Measurements from ENCODE around the gene PPP1R12C.

Gene PPP1R12C

GRCh38 chr19:55083004-55083850 is 34.2 kb downstream of the PPP1R12C start:
- Histone ChIP-seq H3K4me3 (ENCODE audit: low read length) (no peak overlapping the region), H3K4me1 (ENCODE audit: insufficient read depth, low read length) (peaks cover 7% of the 10 kb centered on the region; the same call in 1 of the 2 replicates), H3K9me3 (ENCODE audit: insufficient read depth, low read depth, low read length) (no peaks in the 10 kb centered on the region), H3K27me3 (ENCODE audit: insufficient read depth, low read length) (peaks cover 75% of the 10 kb centered on the region), H3K9ac (ENCODE audit: low read depth, low read length) (no peak overlapping the region), H3K36me3 (ENCODE audit: insufficient read depth, low read depth, low read length) (no peaks in the 10 kb centered on the region), H3K27ac (ENCODE audit: low read length) (no peak overlapping the region)

GRCh38 chr19:55082020-55082851 is 35.2 kb downstream of the PPP1R12C start:
- Histone ChIP-seq H3K9ac (ENCODE audit: low read depth, low read length) (peak overlapping the region; percentile 32; the same call in 1 of the 2 replicates), H3K27me3 (ENCODE audit: insufficient read depth, low read length) (peaks cover 70% of the 10 kb centered on the region), H3K36me3 (ENCODE audit: insufficient read depth, low read depth, low read length) (no peaks in the 10 kb centered on the region), H3K4me1 (ENCODE audit: insufficient read depth, low read length) (no peaks in the 10 kb centered on the region; the same call in 1 of the 2 replicates), H3K27ac (ENCODE audit: low read length) (no peak overlapping the region), H3K4me3 (ENCODE audit: low read length) (peak overlapping the region; percentile 67; the same call in 1 of the 2 replicates), H3K9me3 (ENCODE audit: insufficient read depth, low read depth, low read length) (no peaks in the 10 kb centered on the region)

DNA sequence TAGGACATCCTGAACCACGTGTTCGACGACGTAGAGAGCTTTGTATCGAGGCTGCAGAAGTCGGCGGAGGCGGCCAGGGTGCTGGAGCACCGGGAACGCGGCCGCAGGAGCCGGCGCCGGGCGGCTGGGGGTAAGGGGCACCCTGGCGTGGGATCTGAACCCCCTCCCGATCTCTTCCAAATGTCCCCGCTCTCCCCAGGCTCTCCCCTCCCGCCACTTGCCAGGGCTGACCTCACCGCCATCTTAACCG is 35.7 kb downstream of the PPP1R12C start:
- H3K4me1 ChIP-seq (ENCODE audit: insufficient read depth, low read length): peaks cover 2% of the 10 kb centered on the region; the same call in 1 of the 2 replicates
- H3K36me3 ChIP-seq (ENCODE audit: insufficient read depth, low read depth, low read length): no peaks in the 10 kb centered on the region
- peak overlapping the region; percentile 32; the same call in 1 of the 2 replicates for H3K9ac ChIP-seq (ENCODE audit: low read depth, low read length)
- no peak overlapping the region for H3K27ac ChIP-seq (ENCODE audit: low read length)
- H3K4me3 ChIP-seq (ENCODE audit: low read length): peak overlapping the region; percentile 67; the same call in 1 of the 2 replicates
- H3K27me3 ChIP-seq (ENCODE audit: insufficient read depth, low read length): peaks cover 76% of the 10 kb centered on the region
- H3K9me3 ChIP-seq (ENCODE audit: insufficient read depth, low read depth, low read length): no peaks in the 10 kb centered on the region

DNA sequence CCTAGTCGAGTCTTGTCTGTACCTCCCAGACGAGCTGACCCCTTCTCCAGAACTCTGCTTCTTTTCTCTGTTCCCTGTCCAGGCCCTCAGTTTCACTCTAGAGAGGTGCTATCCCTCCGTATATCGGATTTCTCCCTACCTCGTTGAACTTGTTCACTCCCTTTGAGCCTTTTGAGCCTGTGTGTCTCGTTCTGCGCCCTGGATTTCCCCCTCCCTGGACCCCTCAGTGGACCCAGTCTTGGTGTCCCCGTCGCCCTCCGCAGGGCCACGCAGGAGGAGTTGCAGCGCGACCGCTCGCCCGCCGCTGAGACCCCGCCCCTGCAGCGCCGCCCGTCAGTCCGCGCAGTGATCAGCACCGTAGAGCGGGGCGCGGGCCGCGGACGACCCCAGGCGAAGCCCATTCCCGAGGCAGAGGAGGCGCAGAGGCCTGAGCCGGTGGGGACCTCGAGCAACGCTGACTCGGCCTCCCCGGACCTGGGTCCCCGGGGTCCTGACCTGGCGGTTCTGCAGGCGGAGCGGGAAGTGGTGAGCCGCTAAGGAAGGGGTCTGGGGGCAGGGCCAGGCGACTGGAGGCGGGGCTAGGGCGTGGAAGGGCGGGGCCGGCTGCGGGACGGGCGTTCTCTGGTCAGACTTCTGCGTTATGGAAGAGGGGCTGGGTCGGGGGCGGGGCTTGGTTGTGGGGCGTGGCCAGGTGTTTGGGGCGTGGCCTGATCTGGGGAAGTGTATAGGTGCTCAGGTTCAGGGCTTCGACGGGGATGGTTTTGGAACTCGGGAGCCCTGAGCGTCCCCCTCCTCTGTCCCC is 36.3 kb downstream of the PPP1R12C start:
- H3K4me1 ChIP-seq (ENCODE audit: insufficient read depth, low read length): peaks cover 6% of the 10 kb centered on the region; the same call in 1 of the 2 replicates
- no peak overlapping the region for H3K27ac ChIP-seq (ENCODE audit: low read length)
- H3K36me3 ChIP-seq (ENCODE audit: insufficient read depth, low read depth, low read length): no peaks in the 10 kb centered on the region
- H3K9ac ChIP-seq (ENCODE audit: low read depth, low read length): peak overlapping the region; percentile 43; the same call in 1 of the 2 replicates
- peaks cover 77% of the 10 kb centered on the region for H3K27me3 ChIP-seq (ENCODE audit: insufficient read depth, low read length)
- H3K9me3 ChIP-seq (ENCODE audit: insufficient read depth, low read depth, low read length): no peaks in the 10 kb centered on the region
- H3K4me3 ChIP-seq (ENCODE audit: low read length): peak overlapping the region; percentile 67

DNA sequence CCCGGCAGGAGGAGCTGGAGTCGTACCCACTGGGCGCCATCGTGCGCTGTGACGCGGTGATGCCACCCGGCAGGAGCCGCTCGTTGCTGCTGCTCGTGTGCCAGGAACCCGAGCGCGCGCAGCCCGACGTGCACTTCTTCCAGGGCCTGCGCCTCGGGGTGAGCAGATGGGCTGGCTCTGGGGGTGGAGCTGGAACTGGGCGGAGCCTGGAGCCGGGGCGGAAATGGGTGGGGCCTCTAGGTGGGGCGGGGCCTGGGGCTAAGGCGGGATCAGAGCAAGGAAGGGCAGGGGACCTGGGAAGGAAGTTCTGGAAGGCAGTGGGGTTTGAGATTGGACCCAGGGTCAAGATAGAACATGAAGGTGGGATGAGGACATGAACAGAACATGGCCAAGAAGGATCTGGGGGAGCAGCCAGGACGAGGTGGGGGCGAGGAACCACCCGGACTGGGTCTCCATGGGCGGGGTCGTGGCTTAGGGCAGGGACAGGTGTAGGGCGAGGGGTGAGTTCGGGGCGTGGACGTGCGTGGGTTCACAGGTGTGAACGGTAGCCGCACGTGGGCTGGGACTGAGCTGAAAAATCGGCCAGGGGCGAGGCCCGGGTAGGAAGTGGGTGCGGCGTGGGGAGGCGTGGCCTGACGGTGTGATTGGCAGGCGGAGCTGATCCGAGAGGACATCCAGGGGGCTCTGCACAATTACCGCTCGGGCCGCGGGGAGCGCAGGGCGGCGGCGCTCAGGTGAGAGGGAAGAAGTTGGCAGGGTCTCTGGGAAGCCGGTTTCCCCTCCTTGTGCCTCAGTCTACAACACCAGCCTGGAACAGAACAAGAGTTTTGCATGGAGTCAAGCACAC is 37.1 kb downstream of the PPP1R12C start:
- Histone ChIP-seq H3K9me3 (ENCODE audit: insufficient read depth, low read depth, low read length) (no peaks in the 10 kb centered on the region), H3K36me3 (ENCODE audit: insufficient read depth, low read depth, low read length) (no peaks in the 10 kb centered on the region), H3K4me3 (ENCODE audit: low read length) (peak overlapping the region; percentile 67), H3K27me3 (ENCODE audit: insufficient read depth, low read length) (peaks cover 71% of the 10 kb centered on the region), H3K4me1 (ENCODE audit: insufficient read depth, low read length) (peaks cover 8% of the 10 kb centered on the region; the same call in 1 of the 2 replicates), H3K27ac (ENCODE audit: low read length) (no peak overlapping the region), H3K9ac (ENCODE audit: low read depth, low read length) (peak overlapping the region; percentile 43; the same call in 1 of the 2 replicates)

DNA sequence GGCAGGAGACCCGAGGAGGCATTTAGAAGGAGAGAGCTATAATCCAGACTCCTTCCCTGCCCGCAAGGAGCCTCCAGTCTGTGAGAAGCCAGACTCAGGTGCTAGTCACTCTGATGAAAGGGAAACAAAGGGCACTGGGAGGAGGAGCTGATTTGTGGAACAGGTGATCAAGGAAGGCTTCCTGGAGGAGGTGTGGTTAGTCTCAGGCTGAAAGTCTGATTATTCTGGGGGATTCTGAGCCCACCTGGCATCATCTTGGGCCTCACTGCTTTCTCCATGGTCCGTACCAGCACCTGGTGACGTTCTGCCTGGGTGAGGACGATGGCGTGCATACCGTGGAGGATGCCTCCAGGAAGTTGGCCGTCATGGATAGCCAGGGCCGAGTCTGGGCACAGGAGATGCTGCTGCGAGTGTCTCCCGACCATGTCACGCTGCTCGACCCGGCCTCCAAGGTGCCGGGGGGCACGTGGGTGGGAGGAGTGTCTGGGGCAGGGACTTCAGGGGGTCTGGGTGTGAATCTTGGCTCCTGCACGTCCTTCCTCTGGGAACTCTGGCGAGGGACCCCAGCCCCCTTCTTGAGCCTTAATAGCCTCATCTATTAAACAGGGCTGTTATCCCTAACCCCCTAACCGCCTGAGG is 37.9 kb downstream of the PPP1R12C start:
- Histone ChIP-seq H3K27me3 (ENCODE audit: insufficient read depth, low read length) (peaks cover 68% of the 10 kb centered on the region), H3K9me3 (ENCODE audit: insufficient read depth, low read depth, low read length) (no peaks in the 10 kb centered on the region), H3K9ac (ENCODE audit: low read depth, low read length) (no peak overlapping the region), H3K4me1 (ENCODE audit: insufficient read depth, low read length) (peaks cover 9% of the 10 kb centered on the region; the same call in 1 of the 2 replicates), H3K36me3 (ENCODE audit: insufficient read depth, low read depth, low read length) (no peaks in the 10 kb centered on the region), H3K27ac (ENCODE audit: low read length) (no peak overlapping the region), H3K4me3 (ENCODE audit: low read length) (peak overlapping the region; percentile 67; the same call in 1 of the 2 replicates)

DNA sequence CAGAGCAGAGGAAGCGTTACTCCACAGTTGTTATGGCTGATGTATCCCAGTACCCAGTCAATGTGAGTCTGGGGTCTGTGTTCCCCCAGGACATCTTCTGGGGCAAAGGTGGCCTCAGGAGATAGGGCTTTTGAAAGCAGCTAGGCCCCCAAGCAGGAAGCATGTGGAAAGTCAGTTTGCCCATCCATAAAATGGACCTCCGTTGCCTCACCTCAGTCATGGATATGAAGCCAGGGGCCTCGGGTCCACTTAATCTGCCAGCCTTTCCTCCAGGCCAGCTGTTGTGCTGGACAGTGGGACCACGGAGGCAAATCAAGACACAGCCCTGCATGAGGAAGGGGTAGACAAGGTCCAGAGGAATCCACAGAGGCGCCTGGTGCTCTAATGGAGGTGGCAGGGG is 38.4 kb downstream of the PPP1R12C start:
- Histone ChIP-seq H3K9me3 (ENCODE audit: insufficient read depth, low read depth, low read length) (no peaks in the 10 kb centered on the region), H3K27me3 (ENCODE audit: insufficient read depth, low read length) (peaks cover 66% of the 10 kb centered on the region), H3K36me3 (ENCODE audit: insufficient read depth, low read depth, low read length) (no peaks in the 10 kb centered on the region), H3K4me1 (ENCODE audit: insufficient read depth, low read length) (peaks cover 9% of the 10 kb centered on the region; the same call in 1 of the 2 replicates), H3K9ac (ENCODE audit: low read depth, low read length) (no peak overlapping the region), H3K4me3 (ENCODE audit: low read length) (no peak overlapping the region), H3K27ac (ENCODE audit: low read length) (no peak overlapping the region)

DNA sequence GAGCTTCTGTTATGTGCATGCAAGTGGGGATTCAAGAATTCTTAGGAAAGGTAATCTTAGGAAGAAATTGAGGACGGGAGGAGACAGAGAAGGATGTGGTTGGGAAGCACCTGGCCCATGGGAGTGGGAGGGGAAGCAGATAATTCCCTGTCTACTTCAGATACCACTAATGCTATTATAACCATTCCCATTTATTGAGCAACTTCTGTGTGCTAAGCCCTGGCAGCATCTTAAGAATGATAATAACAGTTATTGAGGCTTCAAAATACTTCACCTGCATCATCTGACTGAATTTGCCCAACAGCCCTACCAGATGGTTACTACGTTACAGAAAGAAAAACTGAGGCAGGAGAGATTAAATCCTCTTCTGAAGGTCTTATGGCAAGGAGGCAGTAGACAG is 40.3 kb downstream of the PPP1R12C start:
- Histone ChIP-seq H3K4me3 (ENCODE audit: low read length) (no peak overlapping the region), H3K27me3 (ENCODE audit: insufficient read depth, low read length) (peaks cover 69% of the 10 kb centered on the region), H3K9ac (ENCODE audit: low read depth, low read length) (no peak overlapping the region), H3K9me3 (ENCODE audit: insufficient read depth, low read depth, low read length) (no peaks in the 10 kb centered on the region), H3K27ac (ENCODE audit: low read length) (no peak overlapping the region), H3K36me3 (ENCODE audit: insufficient read depth, low read depth, low read length) (no peaks in the 10 kb centered on the region), H3K4me1 (ENCODE audit: insufficient read depth, low read length) (peaks cover 9% of the 10 kb centered on the region; the same call in 1 of the 2 replicates)

DNA sequence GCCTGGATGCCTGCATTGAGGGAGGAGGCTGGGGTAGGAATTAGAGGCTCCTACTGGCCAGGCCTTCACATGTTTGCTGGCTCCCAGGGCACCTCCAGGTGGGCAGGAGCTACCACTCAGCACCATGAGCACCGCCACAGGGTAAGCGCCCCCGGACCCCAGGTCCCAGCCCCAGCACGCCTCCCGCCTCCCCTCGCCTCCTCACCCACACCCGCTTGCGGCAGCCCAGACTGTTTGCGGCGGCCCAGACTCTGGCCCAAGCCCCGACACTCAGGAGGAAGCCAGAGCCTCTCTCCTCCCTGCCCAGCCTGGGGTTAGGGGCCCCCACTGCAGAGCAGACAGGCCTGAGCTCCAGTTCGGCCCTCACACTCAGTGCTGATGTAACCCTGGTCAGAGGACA is 41.1 kb downstream of the PPP1R12C start:
- H3K4me1 ChIP-seq (ENCODE audit: insufficient read depth, low read length): peaks cover 9% of the 10 kb centered on the region; the same call in 1 of the 2 replicates
- no peaks in the 10 kb centered on the region for H3K9me3 ChIP-seq (ENCODE audit: insufficient read depth, low read depth, low read length)
- peaks cover 71% of the 10 kb centered on the region for H3K27me3 ChIP-seq (ENCODE audit: insufficient read depth, low read length)
- H3K9ac ChIP-seq (ENCODE audit: low read depth, low read length): peak overlapping the region; percentile 8; the same call in 1 of the 2 replicates
- no peaks in the 10 kb centered on the region for H3K36me3 ChIP-seq (ENCODE audit: insufficient read depth, low read depth, low read length)
- no peak overlapping the region for H3K27ac ChIP-seq (ENCODE audit: low read length)
- H3K4me3 ChIP-seq (ENCODE audit: low read length): peak overlapping the region; percentile 52; the same call in 1 of the 2 replicates

GRCh38 chr19:55075371-55075998 is 42.0 kb downstream of the PPP1R12C start, which contains the start of gene EPS8L1:
Gene EPS8L1 (plus strand): TSS chr19:55075869. CDS start chr19:55076445, 576 bp downstream.
- peak within 1 kb of the TSS; percentile 52; the same call in 1 of the 2 replicates for H3K4me3 ChIP-seq (ENCODE audit: low read length)
- no peaks in the 10 kb centered on the region for H3K36me3 ChIP-seq (ENCODE audit: insufficient read depth, low read depth, low read length)
- H3K9ac ChIP-seq (ENCODE audit: low read depth, low read length): peak within 1 kb of the TSS; percentile 8; the same call in 1 of the 2 replicates
- H3K27me3 ChIP-seq (ENCODE audit: insufficient read depth, low read length): peaks cover 72% of the 10 kb centered on the region
- H3K27ac ChIP-seq (ENCODE audit: low read length): no peak within 1 kb of the TSS
- no peaks in the 10 kb centered on the region for H3K9me3 ChIP-seq (ENCODE audit: insufficient read depth, low read depth, low read length)
- peaks cover 9% of the 10 kb centered on the region; the same call in 1 of the 2 replicates for H3K4me1 ChIP-seq (ENCODE audit: insufficient read depth, low read length)
